Measurements from ENCODE around the gene STAC. TPM values are rescaled to one million over a fixed set of nuclear protein-coding genes. Genes with fewer than 3 reads are reported as not detected.

The STAC gene
- total and polyA plus RNA-seq, 12 donors: 0.13 to 1.5 (median 0.42) TPM

GRCh38 chr3:36399933-36400332 is 19.6 kb downstream of the STAC start:
- TF ChIP-seq CTCF (IDR thresholded peaks at IDR 0.05): no peak
- Histone ChIP-seq H3K4me3 (no peak overlapping the region), H3K9me3 (no peaks in the 10 kb centered on the region), H3K27me3 (peaks cover 0 to 6% (median 0%) of the 10 kb centered on the region in 7 donors), H3K36me3 (no peaks in the 10 kb centered on the region), H3K4me1 (no peaks in the 10 kb centered on the region), H3K27ac (no peak overlapping the region)
- ATAC-seq (no peak), DNase-seq (no peak)
- intact Hi-C loops (cut with DNase I): no loop called here
- WGBS, 2 donors: 84 to 93% methylated on average over 5 of the region's 5 CpGs

- ATAC-seq: no peak
- H3K27ac ChIP-seq: no peak overlapping the region
- H3K4me1 ChIP-seq: no peaks in the 10 kb centered on the region
- 88 to 92% methylated on average over 1 of the region's 1 CpG for WGBS, 2 donors
- no peaks in the 10 kb centered on the region for H3K9me3 ChIP-seq
- no peak for TF ChIP-seq CTCF (IDR thresholded peaks at IDR 0.05)
- peaks cover 0 to 6% (median 0%) of the 10 kb centered on the region in 7 donors for H3K27me3 ChIP-seq
- no peak overlapping the region for H3K4me3 ChIP-seq
- intact Hi-C loops (cut with DNase I): no loop called here
- no peaks in the 10 kb centered on the region for H3K36me3 ChIP-seq
- DNase-seq: no peak
Measured at GRCh38 chr3:36401056-36401455, 20.8 kb downstream of the STAC start.

- H3K4me3 ChIP-seq: no peak overlapping the region
- intact Hi-C loops (cut with DNase I): no loop called here
- H3K36me3 ChIP-seq: no peaks in the 10 kb centered on the region
- H3K27ac ChIP-seq: no peak overlapping the region
- no peaks in the 10 kb centered on the region for H3K4me1 ChIP-seq
- H3K27me3 ChIP-seq: peaks cover 0 to 6% (median 0%) of the 10 kb centered on the region in 7 donors
- no peak for ATAC-seq
- no peak for DNase-seq
- no peaks in the 10 kb centered on the region for H3K9me3 ChIP-seq
- TF ChIP-seq CTCF (IDR thresholded peaks at IDR 0.05): no peak
Measured at GRCh38 chr3:36403661-36404060, 23.4 kb downstream of the STAC start.

GRCh38 chr3:36405190-36405589 is 24.9 kb downstream of the STAC start:
- Histone ChIP-seq H3K36me3 (no peaks in the 10 kb centered on the region), H3K9me3 (no peaks in the 10 kb centered on the region), H3K27me3 (no peaks in the 10 kb centered on the region), H3K4me1 (no peaks in the 10 kb centered on the region), H3K27ac (no peak overlapping the region), H3K4me3 (no peak overlapping the region)
- 88 to 93% methylated on average over 4 of the region's 4 CpGs for WGBS, 2 donors
- ATAC-seq (no peak), DNase-seq (no peak)
- no peak for TF ChIP-seq CTCF (IDR thresholded peaks at IDR 0.05)
- intact Hi-C loops (cut with DNase I): no loop called here
